22Rv1 (cell line): ENCODE results near the gene INKA1.

Experiments
- ZFX ChIP-seq: fragments of 450-650 bp; IDR thresholded peaks from 2 replicates; pipeline ENCODE4 v1.6.1; 2017; ENCODE audit warnings: antibody characterized with exemption, borderline replicate concordance
- TF ChIP-seq, protein P1 (sequence below): fragments of 450-650 bp; IDR thresholded peaks from 2 replicates; pipeline ENCODE4 v1.5.1; 2017; ENCODE audit warnings: mild to moderate bottlenecking

- TF ChIP-seq, protein P1, sequence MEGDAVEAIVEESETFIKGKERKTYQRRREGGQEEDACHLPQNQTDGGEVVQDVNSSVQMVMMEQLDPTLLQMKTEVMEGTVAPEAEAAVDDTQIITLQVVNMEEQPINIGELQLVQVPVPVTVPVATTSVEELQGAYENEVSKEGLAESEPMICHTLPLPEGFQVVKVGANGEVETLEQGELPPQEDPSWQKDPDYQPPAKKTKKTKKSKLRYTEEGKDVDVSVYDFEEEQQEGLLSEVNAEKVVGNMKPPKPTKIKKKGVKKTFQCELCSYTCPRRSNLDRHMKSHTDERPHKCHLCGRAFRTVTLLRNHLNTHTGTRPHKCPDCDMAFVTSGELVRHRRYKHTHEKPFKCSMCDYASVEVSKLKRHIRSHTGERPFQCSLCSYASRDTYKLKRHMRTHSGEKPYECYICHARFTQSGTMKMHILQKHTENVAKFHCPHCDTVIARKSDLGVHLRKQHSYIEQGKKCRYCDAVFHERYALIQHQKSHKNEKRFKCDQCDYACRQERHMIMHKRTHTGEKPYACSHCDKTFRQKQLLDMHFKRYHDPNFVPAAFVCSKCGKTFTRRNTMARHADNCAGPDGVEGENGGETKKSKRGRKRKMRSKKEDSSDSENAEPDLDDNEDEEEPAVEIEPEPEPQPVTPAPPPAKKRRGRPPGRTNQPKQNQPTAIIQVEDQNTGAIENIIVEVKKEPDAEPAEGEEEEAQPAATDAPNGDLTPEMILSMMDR: no peak
- no peak for TF ChIP-seq ZFX
These were observed 17.3 kb upstream of the INKA1 start for GRCh38 chr3:49785565-49786356.
